Neuronal stem cell (in vitro differentiated cells): ENCODE data around the gene PCSK2. TPM values are rescaled to one million over a fixed set of nuclear protein-coding genes. Genes with fewer than 3 reads are reported as not detected.

Experiments
- DNase-seq: peaks from one replicate; pipeline ENCODE4 v3.0.0-alpha.2; 2013; ENCODE audit warnings: low spot score
- H2AFZ ChIP-seq: one replicate; pipeline ENCODE4 v1.6.1; 2013; ENCODE audit warnings: mild to moderate bottlenecking, low read length, inconsistent platforms
- H2AK5ac ChIP-seq: 2 replicates; pipeline ENCODE4 v1.6.1; 2013; ENCODE audit warnings: low read depth, mild to moderate bottlenecking, inconsistent platforms, low read length, moderate library complexity, mixed read lengths
- H2BK120ac ChIP-seq: 2 replicates; pipeline ENCODE4 v1.6.1; 2013; ENCODE audit warnings: low read depth, mild to moderate bottlenecking, inconsistent platforms, low read length, moderate library complexity, mixed read lengths
- H2BK12ac ChIP-seq: one replicate; pipeline ENCODE4 v1.6.1; 2013; ENCODE audit warnings: low read length, inconsistent platforms
- H2BK15ac ChIP-seq: 2 replicates; pipeline ENCODE4 v1.6.1; 2013; ENCODE audit warnings: mild to moderate bottlenecking, low read length, inconsistent platforms, mixed read lengths
- H2BK5ac ChIP-seq: one replicate; pipeline ENCODE4 v1.6.1; 2013; ENCODE audit warnings: inconsistent platforms, mild to moderate bottlenecking, low read length, moderate library complexity
- H3K14ac ChIP-seq: one replicate; pipeline ENCODE4 v1.6.1; 2013; ENCODE audit warnings: low read length, inconsistent platforms
- H3K18ac ChIP-seq: 2 replicates; pipeline ENCODE4 v1.6.1; 2013; ENCODE audit warnings: low read length, inconsistent platforms
- H3K23ac ChIP-seq: 2 replicates; pipeline ENCODE4 v1.6.1; 2013; ENCODE audit warnings: low read depth, mild to moderate bottlenecking, mixed read lengths, low read length, inconsistent platforms; ENCODE audit not compliant: poor library complexity
- H3K27ac ChIP-seq: replicated peaks from 3 replicates; pipeline ENCODE4 v1.5.1; 2013; ENCODE audit warnings: low read length, inconsistent platforms
- H3K27me3 ChIP-seq, 3 experiments: 2 replicates each; pipeline ENCODE4 v1.6.1; 2013; ENCODE audit warnings: low read length in 3 of 3, mild to moderate bottlenecking in 2 of 3, inconsistent platforms in 1 of 3, low read depth in 1 of 3, mixed read lengths in 1 of 3, moderate library complexity in 1 of 3; ENCODE audit not compliant: control insufficient read depth in 3 of 3, insufficient read depth in 3 of 3
- H3K36me3 ChIP-seq, 2 donors: replicated peaks in 1 of 2; 2 replicates each; pipeline ENCODE4 v1.6.1; 2013; ENCODE audit warnings: low read length in 2 of 2; ENCODE audit not compliant: control insufficient read depth in 2 of 2, insufficient read depth in 2 of 2
- H3K4ac ChIP-seq: 2 replicates; pipeline ENCODE4 v1.6.1; 2013; ENCODE audit warnings: inconsistent platforms, mild to moderate bottlenecking, low read length, moderate library complexity
- H3K4me1 ChIP-seq, 2 donors: 1 replicate in 1 of 2; 2 replicates in 1 of 2; pipeline ENCODE4 v1.6.1; 2013; ENCODE audit warnings: low read length in 2 of 2, low read depth in 1 of 2; ENCODE audit not compliant: control insufficient read depth in 2 of 2, insufficient read depth in 1 of 2
- H3K4me2 ChIP-seq: one replicate; pipeline ENCODE4 v1.6.1; 2013; ENCODE audit warnings: mild to moderate bottlenecking, low read length, inconsistent platforms; ENCODE audit not compliant: insufficient read depth, poor library complexity, severe bottlenecking
- H3K4me3 ChIP-seq, 2 donors: 2 replicates each; pipeline ENCODE4 v1.5.1; 2013; ENCODE audit warnings: low read length in 2 of 2, mild to moderate bottlenecking in 2 of 2, inconsistent platforms in 1 of 2, moderate library complexity in 1 of 2
- H3K79me1 ChIP-seq: one replicate; pipeline ENCODE4 v1.6.1; 2013; ENCODE audit warnings: low read depth, mild to moderate bottlenecking, inconsistent platforms, low read length, moderate library complexity
- H3K9ac ChIP-seq: one replicate; pipeline ENCODE4 v1.6.1; 2013; ENCODE audit warnings: mild to moderate bottlenecking, low read depth, low read length, inconsistent platforms; ENCODE audit not compliant: poor library complexity
- H3K9me3 ChIP-seq, 2 donors: replicated peaks in 1 of 2; 2 replicates each; pipeline versions ENCODE3 to v1.6.1; 2013; ENCODE audit warnings: low read length in 2 of 2, mild to moderate bottlenecking in 2 of 2, inconsistent platforms in 1 of 2, low read depth in 1 of 2, mixed read lengths in 1 of 2, moderate library complexity in 1 of 2; ENCODE audit not compliant: control insufficient read depth in 2 of 2, insufficient read depth in 1 of 2
- H4K8ac ChIP-seq: one replicate; pipeline ENCODE4 v1.6.1; 2013; ENCODE audit warnings: low read depth, mild to moderate bottlenecking, inconsistent platforms, low read length, moderate library complexity
- H4K91ac ChIP-seq: one replicate; pipeline ENCODE4 v1.6.1; 2013; ENCODE audit warnings: low read length, low read depth, mild to moderate bottlenecking, inconsistent platforms; ENCODE audit not compliant: poor library complexity
- WGBS, 2 donors: extraction: QIAGEN DNeasy Blood & Tissue Kit; methylation state at CpG; one replicate each; pipeline ENCODE4 v1.1.7; 2013; ENCODE audit warnings: missing lambda C conversion rate in 2 of 2, mixed read lengths in 1 of 2; ENCODE audit not compliant: insufficient read length in 2 of 2, insufficient replicate concordance in 1 of 2; ENCODE audit errors: extremely low coverage in 2 of 2; 5-methylcytosine and 5-hydroxymethylcytosine counted together
- polyA plus RNA-seq, 2 experiments: library from polyadenylated mRNA; stranded (reverse); fragments of 200-250 nt; gene quantifications; one replicate each; pipeline ENCODE4 v1.2.3, GENCODE V29; 2013

The PCSK2 gene
- polyA plus RNA-seq (2013, experiment 1 of 2): 0.82 TPM
- polyA plus RNA-seq (2013, experiment 2 of 2): 0.80 TPM

GRCh38 chr20:17226410-17227218, at the start of gene PCSK2:
Gene PCSK2, plus strand, starts transcription at chr20:17227040. Its CDS starts 266 bp downstream, at chr20:17227306.
- peak within 1 kb of the TSS; percentile 87 for H2AFZ ChIP-seq
- no peaks in the 10 kb centered on the region for H3K36me3 ChIP-seq
- H3K14ac ChIP-seq: no peak within 1 kb of the TSS
- no peak within 1 kb of the TSS for H3K9ac ChIP-seq
- peaks cover 3 to 52% (median 31%) of the 10 kb centered on the region in 3 experiments for H3K27me3 ChIP-seq
- no peak within 1 kb of the TSS for H2AK5ac ChIP-seq
- H4K8ac ChIP-seq: no peak within 1 kb of the TSS
- peak within 1 kb of the TSS; percentile 87 for H3K4me2 ChIP-seq
- no peak within 1 kb of the TSS for H3K23ac ChIP-seq
- H3K18ac ChIP-seq: peak within 1 kb of the TSS; percentile 77
- H2BK5ac ChIP-seq: no peak within 1 kb of the TSS
- H3K4me1 ChIP-seq: peaks cover 0 to 15% of the 10 kb centered on the region in 2 donors
- no peak within 1 kb of the TSS for H2BK15ac ChIP-seq
- no peaks in the 10 kb centered on the region for H3K79me1 ChIP-seq
- H3K4me3 ChIP-seq: peak within 1 kb of the TSS; percentile 32 to 72
- peak; percentile 90 for DNase-seq
- H3K9me3 ChIP-seq: no peaks in the 10 kb centered on the region
- no peak within 1 kb of the TSS for H2BK12ac ChIP-seq
- H2BK120ac ChIP-seq: no peak within 1 kb of the TSS
- H3K27ac ChIP-seq: no peak within 1 kb of the TSS
- H4K91ac ChIP-seq: no peak within 1 kb of the TSS
- no peak within 1 kb of the TSS for H3K4ac ChIP-seq
- no CpG with 5 or more reads among the region's 53 CpGs for WGBS, 2 donors

GRCh38 chr20:17177341-17177740, 49.5 kb upstream of the PCSK2 start:
- Histone ChIP-seq H3K14ac (no peak overlapping the region), H4K91ac (no peak overlapping the region), H2BK5ac (no peak overlapping the region), H2AFZ (no peak overlapping the region), H2BK15ac (no peak overlapping the region), H2BK12ac (no peak overlapping the region), H4K8ac (no peak overlapping the region), H2AK5ac (no peak overlapping the region), H3K27me3 (no peaks in the 10 kb centered on the region), H3K4me1 (peaks cover 0 to 5% of the 10 kb centered on the region in 2 donors), H3K9ac (no peak overlapping the region), H3K36me3 (no peaks in the 10 kb centered on the region), H3K9me3 (no peaks in the 10 kb centered on the region), H3K79me1 (no peaks in the 10 kb centered on the region), H3K18ac (no peak overlapping the region), H2BK120ac (no peak overlapping the region), H3K23ac (no peak overlapping the region), H3K4me2 (no peak overlapping the region), H3K4ac (no peak overlapping the region), H3K4me3 (peak overlapping the region in 1 of 2 donors; percentile 46), H3K27ac (no peak overlapping the region)
- no peak for DNase-seq
- WGBS, 2 donors: no CpG with 5 or more reads among the region's 5 CpGs

GRCh38 chr20:17179840-17180239, 47.0 kb upstream of the PCSK2 start:
- H3K36me3 ChIP-seq: no peaks in the 10 kb centered on the region
- no peak overlapping the region for H3K18ac ChIP-seq
- no peak overlapping the region for H4K91ac ChIP-seq
- peak overlapping the region in 1 of 2 donors; percentile 46 for H3K4me3 ChIP-seq
- H3K9ac ChIP-seq: no peak overlapping the region
- H3K27ac ChIP-seq: no peak overlapping the region
- H3K14ac ChIP-seq: peak overlapping the region; percentile 9
- no peak overlapping the region for H2BK15ac ChIP-seq
- H2AFZ ChIP-seq: no peak overlapping the region
- H2BK120ac ChIP-seq: no peak overlapping the region
- no peak overlapping the region for H4K8ac ChIP-seq
- H2BK5ac ChIP-seq: no peak overlapping the region
- H3K4ac ChIP-seq: no peak overlapping the region
- H2BK12ac ChIP-seq: no peak overlapping the region
- no peaks in the 10 kb centered on the region for H3K9me3 ChIP-seq
- WGBS, 2 donors: no CpG with 5 or more reads among the region's 4 CpGs
- no peaks in the 10 kb centered on the region for H3K79me1 ChIP-seq
- no peak overlapping the region for H2AK5ac ChIP-seq
- peaks cover 0 to 5% of the 10 kb centered on the region in 2 donors for H3K4me1 ChIP-seq
- no peak overlapping the region for H3K4me2 ChIP-seq
- H3K23ac ChIP-seq: no peak overlapping the region
- no peaks in the 10 kb centered on the region for H3K27me3 ChIP-seq
- no peak for DNase-seq

- Histone ChIP-seq H3K23ac (no peak overlapping the region), H4K8ac (no peak overlapping the region), H3K4ac (no peak overlapping the region), H2BK5ac (no peak overlapping the region), H3K18ac (no peak overlapping the region), H3K79me1 (no peaks in the 10 kb centered on the region), H3K4me1 (no peaks in the 10 kb centered on the region), H2AFZ (no peak overlapping the region), H3K4me3 (no peak overlapping the region), H3K36me3 (no peaks in the 10 kb centered on the region), H3K9ac (no peak overlapping the region), H3K9me3 (no peaks in the 10 kb centered on the region), H4K91ac (no peak overlapping the region), H2BK120ac (no peak overlapping the region), H2BK15ac (no peak overlapping the region), H3K4me2 (no peak overlapping the region), H3K27ac (no peak overlapping the region), H2AK5ac (no peak overlapping the region), H2BK12ac (no peak overlapping the region), H3K27me3 (no peaks in the 10 kb centered on the region), H3K14ac (no peak overlapping the region)
- DNase-seq: no peak
- no CpG with 5 or more reads among the region's 6 CpGs for WGBS, 2 donors
Observed at GRCh38 chr20:17189976-17190695, 36.7 kb upstream of the PCSK2 start.
